Retina (tissue), 1 donor: ENCODE data around the gene TMEM114.

Experiments
- DNase-seq: peaks from one replicate; pipeline ENCODE4 v3.0.0-alpha.2; 2016

The TMEM114 gene

DNA sequence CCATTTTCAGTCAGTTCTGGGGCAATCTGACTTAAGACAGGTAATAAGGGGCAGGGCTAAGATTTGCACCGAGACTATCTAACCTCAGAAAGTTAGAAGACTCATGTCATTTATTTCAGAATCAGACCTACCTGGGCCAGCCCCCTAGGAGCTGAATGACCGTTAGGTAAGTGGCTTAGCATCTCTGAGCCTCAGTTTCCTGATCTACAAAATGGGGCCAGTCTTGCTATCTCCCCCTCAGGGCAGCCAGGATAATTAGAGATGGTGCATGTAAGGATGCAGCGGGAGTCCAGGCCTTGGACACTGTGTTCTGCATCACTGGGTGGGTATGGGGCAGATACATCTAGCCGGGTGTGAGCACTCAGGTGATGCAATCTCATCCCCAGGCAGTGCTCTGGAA lies 20.8 kb upstream of the TMEM114 start:
- DNase-seq, result no peak

DNA sequence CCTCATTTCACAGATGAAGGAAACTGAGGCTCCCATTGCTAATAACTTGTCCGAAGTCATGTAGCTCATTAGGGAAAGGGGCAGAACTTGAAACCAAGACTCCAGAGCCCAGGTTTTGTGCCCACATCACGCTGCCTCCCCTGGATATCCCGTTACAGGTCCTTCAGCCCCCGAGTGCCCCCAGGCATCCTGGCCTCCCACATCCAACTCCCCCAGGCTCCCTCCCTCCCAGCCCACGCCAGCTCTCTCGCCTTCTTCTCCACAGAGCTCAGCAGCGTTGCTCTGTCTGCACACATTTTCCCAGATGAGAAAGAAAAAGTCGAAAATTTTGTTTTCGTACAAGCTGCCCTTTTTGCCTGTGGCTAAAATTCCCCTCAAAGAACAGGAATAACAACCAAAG lies 16.9 kb upstream of the TMEM114 start:
- DNase-seq, result no peak

DNA sequence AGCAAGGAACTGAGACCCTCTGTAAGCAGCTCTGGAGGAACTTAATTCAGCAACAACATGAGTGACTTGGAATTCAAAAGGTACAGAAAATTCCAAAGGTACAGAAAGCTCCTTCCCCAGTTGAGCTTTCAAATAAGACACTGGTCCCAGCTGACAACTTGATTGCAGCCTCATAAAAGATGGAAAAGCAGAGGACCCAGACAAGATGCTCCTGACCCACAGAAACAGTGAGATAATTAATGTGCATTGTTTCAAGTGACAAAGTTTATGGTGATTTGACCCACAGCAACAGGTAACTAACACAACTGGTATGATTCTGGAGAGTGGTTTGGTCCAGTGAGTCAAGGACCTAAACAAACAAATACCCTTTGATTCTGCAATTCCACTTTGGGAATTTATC lies 15.2 kb upstream of the TMEM114 start:
- DNase-seq, result no peak

DNA sequence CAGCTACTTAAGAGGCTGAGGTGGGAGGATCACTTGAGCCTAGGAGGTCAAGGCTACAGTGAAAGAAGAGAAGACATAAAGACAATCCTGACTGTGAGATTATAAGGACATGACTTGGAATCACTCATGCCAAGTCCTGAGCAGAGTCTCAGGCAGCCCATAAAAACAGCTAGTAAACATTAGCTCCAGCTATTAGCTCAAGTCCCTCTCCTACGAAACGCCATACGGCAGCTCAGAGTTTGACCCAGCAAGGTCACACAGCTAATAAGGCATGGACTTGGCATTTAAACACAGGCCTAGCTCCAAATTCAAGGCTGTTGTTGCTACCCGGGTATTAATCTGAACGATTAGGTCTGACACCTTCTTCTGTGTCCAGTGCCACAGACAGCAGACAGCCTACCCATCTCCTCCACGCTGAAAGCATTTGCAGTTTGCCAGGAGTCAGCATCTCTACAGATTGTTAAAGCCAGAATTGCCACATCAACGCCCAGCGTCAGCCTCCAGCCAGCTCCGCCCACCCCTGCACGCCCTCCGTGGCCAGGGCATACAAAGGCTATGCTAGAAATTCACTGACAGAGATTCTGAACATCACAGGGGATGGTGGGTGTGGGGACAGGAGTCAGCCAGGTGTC lies 9.9 kb upstream of the TMEM114 start:
- no peak for DNase-seq

DNA sequence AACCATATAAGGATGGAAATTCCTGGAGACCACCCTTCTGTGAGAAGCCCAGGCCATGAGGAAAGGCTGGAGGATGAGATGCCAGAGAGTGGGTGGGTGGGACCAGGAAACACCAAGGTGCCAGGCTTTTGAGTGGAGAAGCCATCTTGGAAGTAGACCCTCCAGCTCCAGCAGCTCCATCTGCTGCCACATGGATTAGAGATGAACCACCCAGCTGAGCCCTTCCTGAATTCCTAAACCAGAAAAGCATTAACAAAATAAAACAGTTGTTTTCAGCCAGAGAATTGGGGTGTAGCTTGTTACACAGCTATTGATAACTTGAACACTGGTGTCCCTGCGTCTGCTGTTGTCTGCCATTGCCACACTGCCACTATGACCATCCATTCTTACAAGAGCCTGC lies 6.3 kb upstream of the TMEM114 start:
- DNase-seq, result no peak

DNA sequence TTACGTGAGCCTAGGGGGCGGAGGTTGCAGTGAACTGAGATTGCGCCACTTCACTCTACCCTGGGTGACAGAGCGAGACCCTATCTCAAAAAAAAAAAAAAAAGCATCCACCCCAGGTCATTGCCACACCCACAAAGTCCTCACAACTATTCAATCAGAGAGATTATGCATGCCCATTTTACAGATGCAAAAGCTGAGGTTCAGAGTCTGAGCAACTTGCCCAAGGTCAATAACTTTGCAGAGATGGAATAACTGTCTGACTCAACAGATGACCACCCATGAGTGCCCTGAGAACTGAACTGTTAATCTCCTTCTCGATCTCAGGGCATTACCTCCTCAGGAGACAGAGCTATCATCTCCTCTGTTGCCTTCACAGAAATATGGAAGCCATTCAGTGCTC lies 5.5 kb upstream of the TMEM114 start:
- no peak for DNase-seq

DNA sequence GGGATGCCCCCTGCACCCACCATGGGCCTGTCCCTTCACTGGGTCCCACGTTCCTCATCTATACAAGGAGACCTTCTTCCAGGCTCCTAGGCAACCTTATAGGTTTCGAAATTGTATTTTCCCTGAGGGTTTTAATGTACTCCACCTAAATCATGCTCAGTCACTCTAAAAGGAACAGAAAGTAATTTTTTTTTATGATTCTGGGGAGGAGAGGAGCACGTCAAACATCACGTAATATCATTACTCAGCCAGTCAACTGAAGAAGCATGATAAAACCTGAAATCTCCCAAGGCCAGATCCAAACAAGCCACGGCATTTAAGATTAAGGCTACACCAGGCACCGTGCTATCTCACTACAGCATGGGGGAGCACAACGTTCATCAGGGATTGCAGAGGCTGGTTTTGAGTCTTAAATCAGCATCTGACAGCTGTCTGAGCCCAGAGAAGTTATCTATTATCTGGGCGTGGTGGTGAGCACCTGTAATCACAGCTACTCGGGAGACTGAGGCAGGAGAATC lies 3.9 kb upstream of the TMEM114 start:
- DNase-seq, result no peak

DNA sequence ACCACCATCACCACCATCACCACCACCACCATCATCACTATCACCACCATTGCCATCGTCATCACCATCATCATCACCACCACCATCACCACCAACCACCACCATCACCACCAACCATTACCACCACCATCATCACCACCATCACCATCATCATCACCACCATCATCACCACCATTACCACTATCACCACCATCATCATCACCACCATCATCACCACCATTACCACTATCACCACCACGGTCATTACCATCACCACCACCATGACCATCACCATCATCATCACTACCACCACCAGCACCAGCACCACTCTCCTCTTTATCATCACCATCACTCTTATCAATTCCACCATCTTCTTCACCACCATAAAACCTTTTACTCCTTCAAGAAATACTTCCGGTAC lies 1.1 kb upstream of the TMEM114 start:
- DNase-seq, result no peak

DNA sequence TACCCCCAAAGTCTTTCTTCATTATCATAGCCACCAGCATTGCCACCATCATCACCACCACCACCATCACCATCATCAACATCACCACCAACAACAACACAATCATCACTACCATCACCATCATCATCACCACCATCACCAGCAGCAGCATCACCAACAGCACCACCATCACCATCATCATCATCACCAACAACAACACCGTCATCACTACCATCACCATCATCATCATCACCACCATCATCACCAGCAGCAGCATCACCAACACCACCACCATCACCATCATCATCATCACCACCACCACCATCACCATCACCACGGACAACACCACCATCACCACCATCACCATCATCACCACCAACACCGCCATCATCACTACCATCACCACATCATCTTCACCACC lies 500 bp upstream of the TMEM114 start:
- DNase-seq, result no peak

DNA sequence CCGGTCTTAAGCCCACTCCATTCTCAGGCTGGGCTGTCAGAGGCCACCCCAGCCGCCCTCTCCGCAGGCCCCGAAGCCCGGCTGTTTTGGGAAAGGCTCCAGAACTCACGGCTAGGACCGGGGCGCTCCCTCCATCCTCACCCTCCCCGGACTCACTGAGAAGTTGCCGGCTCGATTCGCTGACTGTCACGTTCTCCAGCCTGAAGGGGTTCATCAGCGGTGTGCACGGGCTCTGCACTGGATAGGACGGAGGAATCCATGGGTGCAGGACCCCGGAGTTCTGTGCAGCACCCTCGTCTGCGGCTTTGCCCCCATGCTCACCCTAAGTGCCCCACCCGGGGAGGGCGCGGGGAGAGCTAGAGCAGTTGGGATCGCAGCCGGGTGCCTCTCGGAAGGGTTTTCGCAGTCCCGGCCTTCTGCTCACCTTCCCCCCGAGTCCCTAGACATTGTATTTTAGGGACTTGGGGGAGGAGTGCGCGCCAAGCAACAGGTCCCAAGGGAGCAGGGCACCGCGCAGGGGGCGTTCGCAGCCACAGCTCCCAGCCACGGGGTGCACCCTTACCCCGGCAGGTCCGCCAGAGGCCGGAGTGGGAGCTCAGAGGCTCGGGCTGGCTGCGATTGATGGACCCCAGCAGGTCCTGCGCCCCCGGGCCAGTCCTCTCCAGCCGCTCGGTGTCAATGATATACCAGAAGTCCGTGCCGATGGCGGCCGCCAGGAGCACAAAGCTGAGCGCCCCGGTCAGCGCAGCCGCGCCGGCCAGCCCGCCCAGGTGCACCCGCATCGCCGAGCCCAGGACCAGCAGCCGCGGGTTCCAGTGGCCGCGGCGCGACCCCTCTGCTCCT lies 1.0 kb downstream of the TMEM114 start:
- DNase-seq, result peak; percentile 56

DNA sequence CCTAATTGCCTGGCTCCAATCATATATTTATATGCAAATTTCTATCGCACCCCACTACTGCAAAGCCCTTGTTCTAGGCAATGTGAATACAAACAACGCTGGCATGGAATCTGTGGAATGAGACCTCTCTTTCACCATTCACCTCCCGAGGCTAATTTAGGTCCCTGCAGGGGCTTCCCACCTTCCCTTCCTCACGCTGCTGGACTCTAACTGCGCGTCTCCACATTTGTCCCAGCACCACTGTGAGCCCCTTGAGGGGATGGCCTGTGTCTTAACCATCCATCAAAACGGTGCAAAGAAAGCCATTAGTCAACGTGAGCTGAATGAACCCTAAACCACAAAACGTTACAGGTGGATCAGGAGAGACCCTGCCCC lies 1.6 kb downstream of the TMEM114 start:
- DNase-seq, result no peak

DNA sequence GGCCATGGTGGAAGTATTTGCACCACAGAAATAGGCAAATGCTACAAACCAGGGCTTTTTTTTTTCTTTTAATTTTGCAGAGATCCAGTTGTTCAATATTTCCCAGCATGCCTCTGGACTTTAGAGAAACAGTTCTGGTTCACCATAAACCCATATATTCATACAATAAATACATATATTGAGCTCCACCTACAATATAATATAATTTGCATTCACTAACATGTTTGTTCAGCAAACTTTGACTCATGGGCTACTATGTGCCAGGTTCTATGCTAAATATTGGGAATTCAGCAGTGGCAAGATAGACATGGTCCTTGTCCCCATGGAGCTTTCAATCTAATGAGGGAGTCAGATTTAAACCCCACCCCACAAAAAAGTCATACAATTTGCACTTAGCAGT lies 3.2 kb downstream of the TMEM114 start:
- DNase-seq, result no peak

DNA sequence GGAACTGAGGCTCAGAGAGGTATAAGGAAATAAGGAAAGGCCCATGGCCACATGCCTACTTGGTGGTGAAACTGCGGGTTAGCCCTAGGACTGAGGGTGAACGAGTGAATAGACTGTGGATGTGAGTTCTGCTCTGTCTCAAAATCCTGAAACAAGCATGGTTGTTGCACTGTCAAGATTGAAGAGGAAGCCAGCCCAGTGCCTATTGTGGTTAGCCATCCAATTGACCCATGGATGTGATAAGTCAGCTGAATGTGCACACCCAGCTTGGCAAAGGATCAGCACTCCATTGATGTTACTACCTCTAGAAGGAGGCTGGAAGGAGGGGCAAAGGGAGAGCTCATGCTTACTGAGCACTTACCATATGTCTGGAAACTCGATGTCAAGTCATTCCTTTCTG lies 4.5 kb downstream of the TMEM114 start:
- DNase-seq, result no peak

DNA sequence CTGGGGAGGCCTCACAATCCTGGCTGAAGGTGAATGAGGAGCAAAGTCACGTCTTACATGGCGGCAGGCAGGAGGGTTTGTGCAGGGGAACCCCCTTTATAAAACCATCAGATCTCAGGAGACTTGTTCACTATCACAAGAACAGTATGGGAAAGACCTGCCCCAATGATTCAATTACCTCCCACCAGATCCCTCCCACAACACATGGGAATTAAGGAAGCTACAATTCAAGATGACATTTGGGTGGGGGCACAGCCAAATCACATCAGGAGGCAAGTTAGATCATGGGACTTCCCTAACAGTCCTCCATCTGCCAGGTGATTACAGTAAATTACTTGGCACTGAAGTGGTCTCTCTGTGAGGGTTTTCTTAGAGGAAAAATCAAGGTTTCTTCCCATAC lies 5.3 kb downstream of the TMEM114 start:
- no peak for DNase-seq

DNA sequence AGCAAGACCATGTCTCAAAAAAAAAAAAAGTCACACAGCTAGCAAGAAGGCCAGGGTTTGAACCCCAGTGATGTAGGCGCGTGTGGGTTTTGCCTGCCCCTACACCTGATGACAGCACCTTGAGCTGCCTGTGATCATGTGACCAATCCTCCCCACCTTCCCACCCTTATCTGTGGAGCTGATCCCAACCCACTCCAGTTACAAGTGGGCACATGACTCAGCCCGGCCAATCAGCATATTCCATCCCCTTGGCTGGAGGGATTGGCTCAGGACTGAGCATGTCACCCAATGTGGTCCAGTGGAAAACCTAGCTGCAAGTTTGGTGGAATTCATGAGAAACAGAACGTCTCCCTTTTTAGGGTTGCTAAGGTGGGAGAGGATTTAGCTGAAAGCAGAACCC lies 6.6 kb downstream of the TMEM114 start:
- no peak for DNase-seq

DNA sequence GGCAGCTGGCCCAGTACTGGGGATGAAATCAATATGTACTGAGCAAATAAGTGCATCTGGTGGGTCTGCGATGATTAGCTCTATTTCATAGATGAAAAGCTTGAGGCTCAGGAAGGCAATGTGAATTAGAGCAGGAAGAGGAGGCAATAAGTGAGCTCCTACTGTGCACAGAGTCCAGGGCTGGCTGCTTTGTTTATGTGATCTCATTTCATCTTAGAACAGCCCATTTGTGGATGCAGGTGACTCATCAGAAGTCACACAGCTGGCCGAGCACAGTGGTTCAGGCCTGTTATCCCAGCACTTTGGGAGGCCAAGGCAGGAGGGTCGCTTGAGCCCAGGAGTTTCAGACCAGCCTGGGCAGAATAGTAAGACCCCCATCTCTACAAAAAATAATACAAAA lies 7.1 kb downstream of the TMEM114 start:
- DNase-seq, result no peak

DNA sequence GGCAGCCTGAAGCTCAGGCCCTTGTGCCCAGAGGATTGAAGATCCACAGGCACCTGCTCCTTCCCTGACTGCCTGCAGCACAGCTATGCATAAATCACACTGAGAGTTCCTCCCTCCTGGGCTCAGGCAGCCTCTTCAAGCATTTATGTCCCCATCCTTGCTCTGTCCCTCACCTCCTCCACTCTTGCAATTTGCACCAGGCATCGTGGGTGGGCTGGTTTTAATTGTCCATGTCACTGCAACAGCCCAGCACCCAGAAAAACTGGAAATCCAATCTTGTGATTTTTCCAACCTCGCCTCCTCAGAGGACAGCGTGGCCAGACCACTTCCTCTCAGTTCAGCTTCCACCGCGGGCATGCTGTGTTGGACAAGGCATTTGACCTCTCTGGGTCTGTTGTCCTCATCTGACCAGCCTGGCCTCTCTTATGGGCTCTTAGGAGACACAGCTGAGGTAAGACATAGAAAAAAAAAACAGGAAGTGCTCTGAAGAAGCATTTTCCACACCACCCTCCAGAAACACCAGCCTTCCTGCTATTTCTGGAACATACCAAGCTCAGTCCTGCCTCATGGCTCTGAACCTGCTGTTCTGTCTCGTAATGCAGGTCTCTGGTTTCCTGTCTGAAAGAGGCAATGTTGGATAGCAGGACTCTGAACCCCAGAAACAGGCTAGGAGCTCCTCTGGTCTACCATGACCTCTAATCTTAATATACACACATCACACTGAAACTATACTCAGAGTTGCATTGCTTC lies 8.3 kb downstream of the TMEM114 start:
- no peak for DNase-seq

DNA sequence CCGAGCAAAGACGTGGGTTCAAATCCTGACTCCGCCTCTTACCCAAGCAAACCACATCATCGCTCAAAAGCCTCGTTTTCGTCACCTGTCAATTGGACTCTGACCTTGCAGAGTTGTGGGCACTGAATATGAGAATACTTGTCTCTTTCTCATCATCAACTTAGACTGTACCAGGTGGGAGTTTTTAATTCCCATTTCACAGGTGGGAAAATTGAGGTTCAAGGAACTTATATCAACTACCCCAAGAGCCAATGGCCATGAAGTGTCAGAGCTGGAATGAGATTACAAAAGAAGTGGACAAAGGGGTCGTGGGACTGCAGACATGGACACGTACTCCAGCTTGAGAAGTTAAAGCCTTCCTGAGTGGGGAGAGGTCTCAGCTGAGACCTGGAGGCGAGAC lies 10.8 kb downstream of the TMEM114 start:
- DNase-seq, result no peak

DNA sequence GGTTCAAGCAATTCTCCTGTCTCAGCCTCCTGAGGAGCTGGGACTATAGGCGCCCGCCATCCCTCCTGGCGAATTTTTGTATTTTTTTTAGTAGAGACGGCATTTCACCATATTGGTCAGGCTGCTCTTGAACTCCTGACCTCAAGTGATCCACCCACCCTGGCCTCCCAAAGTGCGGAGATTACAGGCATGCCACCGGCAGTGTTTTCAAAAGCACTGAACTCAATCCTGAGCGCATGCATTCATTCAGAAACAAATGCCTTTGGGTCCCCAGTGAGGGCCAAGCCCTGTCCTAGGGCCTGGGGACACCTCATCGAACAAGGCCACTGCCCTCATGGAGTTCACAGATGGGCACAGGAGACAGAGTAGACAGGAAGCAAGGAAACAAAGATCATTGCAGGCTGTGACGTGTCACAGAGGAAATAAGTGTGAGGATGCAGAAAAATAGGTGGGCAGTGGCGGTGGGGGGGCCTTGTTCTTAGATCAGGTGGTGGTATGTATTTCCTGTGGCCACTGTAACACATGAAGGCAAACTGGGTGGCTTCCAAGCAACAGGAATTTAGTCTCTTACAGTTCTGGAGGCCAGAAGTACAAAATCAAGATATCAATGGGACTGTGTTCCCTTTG lies 12.5 kb downstream of the TMEM114 start:
- no peak for DNase-seq

DNA sequence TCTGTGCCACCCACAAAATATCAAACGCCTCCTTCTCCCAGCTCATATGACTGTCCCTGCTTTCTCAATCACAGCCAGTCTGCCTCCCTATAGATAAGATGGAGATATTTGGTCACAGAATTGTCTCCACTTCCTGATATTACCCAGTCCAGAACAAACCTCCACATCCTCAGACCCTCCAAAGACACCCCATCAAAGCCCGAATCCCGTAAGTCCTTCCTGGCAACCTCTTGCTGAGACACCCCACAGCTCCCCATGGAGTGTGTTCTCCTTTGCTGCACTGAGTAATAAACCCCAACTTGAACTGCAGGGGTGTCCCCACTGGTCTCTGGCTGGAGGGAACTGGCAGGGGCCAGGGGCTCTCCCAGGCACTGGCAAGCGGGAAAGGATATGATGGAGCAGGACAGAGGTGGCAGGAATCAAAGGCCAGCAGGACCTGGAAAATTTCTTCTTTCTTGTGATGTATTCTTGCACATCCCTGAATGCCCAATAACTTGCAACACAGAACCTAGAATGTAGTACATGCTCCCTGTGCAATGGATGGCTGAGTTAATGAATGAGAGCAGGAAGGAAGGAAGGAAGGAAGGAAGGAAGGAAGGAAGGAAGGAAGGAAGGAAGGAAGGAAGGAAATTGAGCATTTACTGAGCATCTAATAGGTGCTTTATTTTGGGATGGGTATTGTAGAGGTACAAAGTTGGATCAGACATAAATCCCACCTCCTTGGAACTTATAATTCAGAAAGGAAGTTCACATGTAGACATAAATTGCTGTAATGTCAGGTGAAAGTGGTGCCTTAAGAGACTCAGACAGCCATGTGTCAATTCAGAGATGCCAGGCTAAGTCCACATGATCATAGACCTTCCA lies 13.9 kb downstream of the TMEM114 start:
- no peak for DNase-seq

DNA sequence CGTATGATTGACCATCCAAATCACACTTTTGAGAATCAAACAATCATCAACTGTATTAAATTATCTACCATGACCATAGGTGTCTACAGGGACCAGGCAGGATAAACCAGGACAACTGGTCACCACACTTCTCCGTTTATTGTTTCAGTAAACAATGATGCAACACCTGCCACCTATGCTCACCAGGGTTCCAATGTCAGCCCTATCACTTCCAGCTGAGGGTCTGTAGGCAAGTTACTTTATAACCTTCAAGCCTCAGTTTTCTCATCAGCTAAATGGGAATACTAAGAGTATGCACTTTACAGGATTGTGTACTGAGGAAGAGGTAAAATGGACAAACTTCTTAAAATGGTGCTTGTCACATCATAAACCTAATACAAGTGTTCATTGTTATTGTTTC lies 14.9 kb downstream of the TMEM114 start:
- DNase-seq, result no peak
